IPS-18a (cell line): ENCODE data around the gene TBC1D22A.

Experiments used
- H3K27ac ChIP-seq: one replicate; pipeline ENCODE4 v1.5.1; 2013; ENCODE audit warnings: low read length
- H3K27me3 ChIP-seq: one replicate; pipeline ENCODE4 v1.6.1; 2013; ENCODE audit warnings: mild to moderate bottlenecking, low read length; ENCODE audit not compliant: control insufficient read depth, insufficient read depth
- H3K36me3 ChIP-seq: one replicate; pipeline ENCODE4 v1.6.1; 2013; ENCODE audit warnings: low read depth, low read length; ENCODE audit not compliant: control insufficient read depth
- H3K4me1 ChIP-seq: one replicate; pipeline ENCODE4 v1.6.1; 2013; ENCODE audit warnings: low read depth, low read length; ENCODE audit not compliant: control insufficient read depth
- H3K4me3 ChIP-seq: one replicate; pipeline ENCODE4 v1.5.1; 2013; ENCODE audit warnings: low read length
- H3K9ac ChIP-seq: one replicate; pipeline ENCODE4 v1.6.1; 2013; ENCODE audit warnings: mild to moderate bottlenecking, low read length, moderate library complexity
- H3K9me3 ChIP-seq: one replicate; pipeline ENCODE4 v1.6.1; 2013; ENCODE audit warnings: low read depth, low read length; ENCODE audit not compliant: control insufficient read depth

Gene TBC1D22A

DNA sequence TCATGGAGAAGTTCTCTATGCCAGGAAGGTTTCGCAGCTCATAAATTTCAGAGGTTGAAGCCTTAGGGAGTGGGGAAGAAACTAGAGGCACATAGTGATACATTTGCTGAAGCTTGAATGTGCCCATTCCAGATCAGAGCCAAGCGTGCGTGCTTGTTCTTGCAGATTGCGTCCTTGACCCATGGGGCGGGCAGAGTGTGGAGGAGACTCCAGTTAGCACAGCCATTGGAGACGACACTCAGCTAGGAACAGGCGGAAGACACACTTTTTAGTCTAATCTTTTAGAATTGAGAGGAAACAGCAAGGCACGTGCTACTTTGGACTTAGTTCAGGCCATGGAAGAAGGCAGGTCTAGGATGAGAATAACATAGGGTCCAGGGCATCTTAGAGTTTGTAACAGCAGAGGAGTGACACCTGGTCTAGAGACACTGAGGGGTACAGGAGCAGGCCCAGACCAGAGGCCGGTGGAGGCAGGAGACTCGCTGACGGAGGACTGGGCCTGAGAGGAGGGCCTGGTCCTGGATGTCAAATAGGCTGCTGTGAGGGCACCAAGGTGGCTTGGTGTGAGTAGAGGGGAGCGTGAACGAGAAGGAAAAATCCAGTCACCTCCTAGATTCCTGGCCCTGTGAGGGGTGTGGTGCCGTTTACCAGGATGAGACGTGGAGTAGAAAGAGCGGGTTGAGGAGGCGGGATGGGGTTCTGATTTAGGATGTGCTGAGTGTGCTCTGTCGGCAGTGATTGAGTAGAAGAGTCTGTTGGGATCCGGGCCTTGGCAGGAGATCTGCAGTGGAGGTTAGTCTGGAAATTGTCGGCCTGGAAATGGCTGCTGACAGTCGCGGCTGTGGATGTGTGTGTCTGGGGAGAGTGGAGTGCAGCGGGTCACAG is 154.7 kb downstream of the TBC1D22A start:
- no peak overlapping the region for H3K9ac ChIP-seq
- no peaks in the 10 kb centered on the region for H3K4me1 ChIP-seq
- H3K27me3 ChIP-seq: no peaks in the 10 kb centered on the region
- no peaks in the 10 kb centered on the region for H3K9me3 ChIP-seq
- no peak overlapping the region for H3K27ac ChIP-seq
- peaks cover 9% of the 10 kb centered on the region for H3K36me3 ChIP-seq
- no peak overlapping the region for H3K4me3 ChIP-seq

DNA sequence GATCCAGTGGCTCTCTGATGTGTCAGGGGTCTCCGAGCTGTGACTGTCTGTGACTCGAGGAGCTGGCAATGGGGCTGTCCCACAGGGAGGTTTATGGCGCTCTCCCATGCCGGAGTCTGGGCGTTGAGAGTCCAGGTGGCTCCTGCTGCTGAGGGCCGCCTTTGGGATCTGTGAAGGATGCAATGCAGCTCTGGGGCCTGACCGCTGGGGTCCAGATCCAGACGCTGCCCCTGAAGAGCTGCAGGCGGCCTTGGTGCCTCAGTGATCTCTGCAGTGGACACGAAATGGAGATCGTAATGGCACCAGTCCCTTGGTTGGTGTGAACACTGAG is 155.3 kb downstream of the TBC1D22A start:
- H3K9me3 ChIP-seq: no peaks in the 10 kb centered on the region
- no peak overlapping the region for H3K4me3 ChIP-seq
- no peak overlapping the region for H3K9ac ChIP-seq
- peaks cover 9% of the 10 kb centered on the region for H3K36me3 ChIP-seq
- no peaks in the 10 kb centered on the region for H3K27me3 ChIP-seq
- no peaks in the 10 kb centered on the region for H3K4me1 ChIP-seq
- no peak overlapping the region for H3K27ac ChIP-seq

DNA sequence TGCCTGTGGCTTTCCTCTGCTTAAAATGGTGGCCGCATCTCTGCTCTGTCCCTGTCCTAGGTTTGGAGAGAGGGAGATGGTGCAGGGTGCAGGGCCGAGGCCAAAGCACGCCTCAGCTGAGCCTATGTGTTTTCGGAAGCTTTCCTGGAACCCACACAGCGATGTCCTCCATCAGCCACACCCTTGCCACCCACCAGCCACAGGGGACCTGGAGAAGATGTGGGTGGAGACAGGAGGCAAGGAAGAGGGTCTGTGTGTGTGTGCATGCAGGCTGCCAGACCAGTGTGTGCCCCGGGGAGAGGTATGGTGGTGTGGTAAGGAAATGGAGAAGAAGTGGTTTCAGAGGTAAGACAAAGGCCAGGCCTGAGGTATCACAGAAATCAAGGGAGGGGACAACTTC is 155.7 kb downstream of the TBC1D22A start:
- Histone ChIP-seq H3K27ac (no peak overlapping the region), H3K27me3 (no peaks in the 10 kb centered on the region), H3K9me3 (no peaks in the 10 kb centered on the region), H3K9ac (no peak overlapping the region), H3K36me3 (peaks cover 8% of the 10 kb centered on the region), H3K4me3 (no peak overlapping the region), H3K4me1 (no peaks in the 10 kb centered on the region)

DNA sequence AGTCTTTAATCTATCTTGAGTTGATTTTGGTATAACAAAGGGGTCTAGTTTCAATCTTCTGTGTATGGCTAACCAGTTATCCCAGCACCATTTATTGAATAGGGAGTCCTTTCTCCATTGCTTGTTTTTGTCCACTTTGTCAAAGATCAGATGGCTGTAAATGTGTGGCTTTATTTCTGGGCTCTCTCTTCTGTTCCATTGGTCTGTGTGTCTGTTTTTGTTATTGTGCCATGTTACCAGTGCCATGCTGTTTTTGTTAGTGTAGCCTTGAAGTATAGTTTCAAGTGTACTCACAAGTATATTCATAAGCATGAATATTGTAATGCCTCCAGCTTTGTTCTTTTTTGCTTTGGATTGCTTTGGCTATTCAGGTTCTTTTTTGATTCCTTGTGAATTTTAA is 159.6 kb downstream of the TBC1D22A start:
- Histone ChIP-seq H3K36me3 (no peaks in the 10 kb centered on the region), H3K4me1 (no peaks in the 10 kb centered on the region), H3K9me3 (no peaks in the 10 kb centered on the region), H3K27me3 (no peaks in the 10 kb centered on the region), H3K27ac (no peak overlapping the region), H3K4me3 (no peak overlapping the region), H3K9ac (no peak overlapping the region)

DNA sequence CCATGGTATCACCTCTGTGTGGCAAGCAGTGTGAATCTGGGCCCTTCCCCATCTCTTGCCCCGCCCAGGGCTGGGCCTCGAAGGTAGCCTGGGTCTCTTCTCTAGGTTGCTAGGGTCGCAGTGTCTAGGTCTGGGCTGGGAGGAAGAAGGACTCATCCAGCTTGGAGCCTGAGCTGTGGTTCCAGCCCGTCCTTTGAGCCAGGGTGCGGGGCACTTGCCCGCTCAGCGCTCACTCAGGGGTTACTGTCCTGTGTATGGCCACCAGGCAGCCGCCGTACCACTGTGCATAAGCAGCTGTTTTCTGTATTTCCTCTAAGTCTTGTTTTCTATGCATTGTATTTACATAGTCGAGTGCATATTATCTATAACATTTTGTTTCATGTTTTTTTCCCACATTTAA is 160.9 kb downstream of the TBC1D22A start:
- H3K4me1 ChIP-seq: no peaks in the 10 kb centered on the region
- no peaks in the 10 kb centered on the region for H3K27me3 ChIP-seq
- H3K9ac ChIP-seq: no peak overlapping the region
- no peak overlapping the region for H3K27ac ChIP-seq
- no peaks in the 10 kb centered on the region for H3K36me3 ChIP-seq
- no peak overlapping the region for H3K4me3 ChIP-seq
- no peaks in the 10 kb centered on the region for H3K9me3 ChIP-seq

DNA sequence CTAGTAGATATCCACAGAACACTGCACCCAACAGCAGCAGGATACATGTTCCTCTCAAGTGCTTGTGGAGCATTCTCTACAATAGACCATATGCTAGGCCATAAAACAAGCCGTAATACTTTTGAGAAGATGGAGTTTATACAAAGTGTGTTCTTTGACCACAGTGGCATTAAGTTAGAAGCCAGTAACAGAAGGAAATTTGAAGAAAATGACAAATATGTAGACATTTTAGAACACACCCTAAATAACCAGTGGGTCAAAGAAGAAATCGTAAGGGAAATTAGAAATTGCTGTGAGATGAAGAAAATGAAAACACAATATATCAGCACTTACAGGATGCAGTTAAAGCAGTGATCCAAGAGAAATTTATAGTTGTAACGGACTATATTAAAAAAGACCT is 163.4 kb downstream of the TBC1D22A start:
- no peaks in the 10 kb centered on the region for H3K36me3 ChIP-seq
- H3K9me3 ChIP-seq: no peaks in the 10 kb centered on the region
- no peaks in the 10 kb centered on the region for H3K4me1 ChIP-seq
- H3K4me3 ChIP-seq: no peak overlapping the region
- H3K9ac ChIP-seq: no peak overlapping the region
- no peaks in the 10 kb centered on the region for H3K27me3 ChIP-seq
- H3K27ac ChIP-seq: no peak overlapping the region

DNA sequence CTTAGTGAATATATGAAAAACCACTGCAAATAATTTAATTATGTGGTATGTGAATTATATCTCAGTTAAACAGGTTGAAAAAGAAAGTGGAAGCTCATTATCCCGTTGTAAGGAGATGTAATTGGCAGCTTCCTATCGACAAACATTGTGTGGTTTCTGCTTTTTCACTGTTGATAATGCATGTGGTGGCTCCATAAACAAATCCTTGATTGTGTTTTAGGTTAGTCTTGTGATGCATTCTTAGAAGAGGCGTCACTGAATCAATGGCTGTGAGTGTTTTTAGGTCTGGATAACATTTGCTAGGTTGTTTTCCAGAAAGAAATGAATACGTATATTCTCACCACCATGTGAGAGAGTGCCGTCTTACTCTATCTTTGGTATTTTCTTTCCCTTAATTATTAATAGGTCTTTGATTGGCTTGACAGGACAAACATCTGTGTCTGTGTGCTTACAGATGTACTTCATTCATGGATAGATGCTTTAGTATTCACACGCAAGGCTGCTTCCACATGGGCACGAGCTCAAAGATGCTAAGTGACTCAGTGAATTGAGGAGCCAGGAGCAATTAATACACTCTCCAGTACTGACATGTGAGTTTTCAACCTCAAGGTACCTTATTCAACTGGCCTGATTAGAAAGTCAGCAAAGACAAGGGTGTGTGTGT is 166.7 kb downstream of the TBC1D22A start:
- Histone ChIP-seq H3K36me3 (no peaks in the 10 kb centered on the region), H3K9ac (no peak overlapping the region), H3K9me3 (no peaks in the 10 kb centered on the region), H3K27ac (no peak overlapping the region), H3K4me1 (no peaks in the 10 kb centered on the region), H3K4me3 (no peak overlapping the region), H3K27me3 (no peaks in the 10 kb centered on the region)

DNA sequence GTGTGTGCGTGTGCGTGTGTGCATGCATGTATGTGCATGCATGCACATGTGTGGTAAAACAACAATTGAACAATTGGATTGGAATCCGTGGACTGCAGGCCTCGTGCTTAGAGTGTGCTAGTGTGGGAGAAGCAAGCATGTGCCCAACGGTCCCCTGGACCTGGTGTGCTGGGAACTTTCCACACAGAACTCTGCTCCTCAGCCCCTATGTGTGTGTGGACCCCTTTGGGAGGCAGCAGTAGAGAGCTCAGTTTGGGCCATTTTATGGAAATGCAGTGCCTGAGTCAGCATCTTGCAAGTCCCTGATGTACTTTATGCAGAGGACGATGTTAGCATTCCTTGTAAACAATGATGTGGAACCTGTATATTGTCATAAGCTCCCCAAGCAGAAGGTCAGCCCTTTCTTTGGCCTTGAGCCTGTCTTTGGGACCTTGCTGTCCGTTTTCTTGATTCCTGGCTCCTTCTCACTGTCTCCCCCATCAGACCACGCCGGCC is 167.3 kb downstream of the TBC1D22A start:
- H3K36me3 ChIP-seq: no peaks in the 10 kb centered on the region

DNA sequence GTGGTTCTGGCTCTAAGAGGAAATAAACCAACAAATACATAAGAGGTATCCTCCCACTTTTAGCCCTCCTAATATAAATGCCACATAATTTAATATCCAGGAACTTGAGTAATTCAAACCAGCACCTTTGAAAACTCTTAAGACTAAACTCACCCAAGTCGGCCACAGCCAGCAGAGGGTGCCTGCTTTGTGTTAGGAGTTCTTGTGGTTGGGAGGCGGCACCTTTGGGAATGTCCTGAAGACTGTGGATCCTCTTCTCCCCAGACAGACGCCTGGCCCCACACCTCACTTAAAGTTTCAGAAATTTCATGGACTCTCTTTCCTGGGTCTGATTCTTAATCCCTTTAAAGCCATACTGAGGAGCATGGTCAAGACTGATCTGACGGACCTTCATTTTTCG is 169.0 kb downstream of the TBC1D22A start:
- H3K27me3 ChIP-seq: no peaks in the 10 kb centered on the region
- no peak overlapping the region for H3K4me3 ChIP-seq
- no peak overlapping the region for H3K9ac ChIP-seq
- no peak overlapping the region for H3K27ac ChIP-seq
- H3K36me3 ChIP-seq: no peaks in the 10 kb centered on the region
- no peaks in the 10 kb centered on the region for H3K9me3 ChIP-seq
- no peaks in the 10 kb centered on the region for H3K4me1 ChIP-seq

More for the DNA sequence above, 167.3 kb downstream of the TBC1D22A start:
- H3K27ac ChIP-seq: no peak overlapping the region
- H3K4me3 ChIP-seq: no peak overlapping the region
- no peaks in the 10 kb centered on the region for H3K27me3 ChIP-seq
- H3K9ac ChIP-seq: no peak overlapping the region
- H3K9me3 ChIP-seq: no peaks in the 10 kb centered on the region
- no peaks in the 10 kb centered on the region for H3K4me1 ChIP-seq

DNA sequence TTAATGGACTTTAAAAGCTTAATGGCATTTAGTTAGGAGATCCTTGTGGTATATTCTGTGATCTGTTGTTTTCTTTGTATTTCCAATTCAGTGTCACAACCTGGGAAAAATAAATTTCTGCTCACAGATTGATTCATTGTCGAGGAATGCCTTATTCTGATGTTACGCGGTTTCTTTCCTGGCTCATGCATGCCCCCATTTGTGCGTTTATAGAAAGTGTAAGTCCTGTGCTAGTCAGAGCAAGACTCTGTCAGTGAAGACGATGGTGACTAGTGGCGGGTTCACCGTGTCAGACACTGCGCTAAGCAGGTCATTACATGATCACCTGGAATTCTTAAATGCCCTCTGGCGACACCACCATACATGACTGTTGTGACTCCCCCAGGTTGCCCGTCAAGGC is 169.4 kb downstream of the TBC1D22A start:
- Histone ChIP-seq H3K27me3 (no peaks in the 10 kb centered on the region), H3K27ac (no peak overlapping the region), H3K4me1 (no peaks in the 10 kb centered on the region), H3K9ac (no peak overlapping the region), H3K36me3 (no peaks in the 10 kb centered on the region), H3K4me3 (no peak overlapping the region), H3K9me3 (no peaks in the 10 kb centered on the region)

DNA sequence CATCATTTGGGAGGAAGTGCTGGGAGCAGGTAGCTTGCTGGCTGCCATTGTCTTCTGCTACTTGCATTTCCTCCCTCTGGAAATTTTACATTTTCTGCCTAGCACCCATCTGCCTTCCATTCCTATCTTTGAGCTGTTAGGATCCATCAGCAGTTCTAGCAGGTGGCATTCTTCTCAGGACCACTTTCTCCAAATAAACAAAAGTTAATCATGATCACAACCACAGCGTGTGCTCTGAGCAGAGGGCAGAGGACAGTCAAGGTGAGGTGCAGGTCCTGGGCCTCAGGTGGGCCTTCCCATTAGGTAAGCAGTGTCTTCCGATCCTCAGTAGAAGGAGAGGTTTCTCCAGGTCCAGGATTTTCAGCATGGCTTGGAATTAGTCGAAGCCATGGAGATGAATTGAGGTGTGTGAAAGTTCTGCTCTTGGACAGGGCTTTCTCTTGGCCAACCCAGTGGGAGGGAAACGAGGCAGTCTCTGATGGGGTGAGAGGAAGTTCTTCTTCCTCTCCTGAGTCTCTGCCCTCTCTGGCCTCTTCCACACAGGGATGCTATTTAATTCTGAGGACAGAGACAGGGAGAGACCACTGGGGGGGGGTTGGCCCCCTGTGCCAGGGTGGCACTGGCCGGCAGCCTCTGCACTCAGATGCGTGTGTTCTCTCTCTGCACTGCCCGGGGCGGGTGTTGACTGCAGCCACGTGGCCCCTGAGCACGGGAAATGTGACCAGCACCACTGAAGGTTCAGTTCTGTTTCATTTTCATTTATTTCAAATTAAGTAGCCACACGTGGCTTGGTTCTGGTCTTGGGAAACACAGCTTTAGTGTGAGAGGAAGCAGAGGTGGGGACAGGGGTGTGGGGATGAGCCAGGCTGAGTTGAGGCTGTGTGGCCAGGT is 170.8 kb downstream of the TBC1D22A start:
- Histone ChIP-seq H3K9me3 (no peaks in the 10 kb centered on the region), H3K9ac (no peak overlapping the region), H3K4me1 (no peaks in the 10 kb centered on the region), H3K27ac (no peak overlapping the region), H3K4me3 (no peak overlapping the region), H3K36me3 (no peaks in the 10 kb centered on the region), H3K27me3 (no peaks in the 10 kb centered on the region)
